Gastrocnemius medialis (tissue), 4 donors: ENCODE data around the gene LYST.

Experiments used
- CTCF ChIP-seq, 5 experiments: fragments of 450-650 bp in 3 of 5; fragments of 200-600 bp in 2 of 5; sonication (generic) in 2 of 5; IDR thresholded peaks in 4 of 5; conservative IDR thresholded peaks in 1 of 5; 1 replicate in 4 of 5; 2 replicates in 1 of 5; pipeline ENCODE4 v1.5.1; 2016 to 2019; ENCODE audit warnings: antibody characterized with exemption in 5 of 5, mild to moderate bottlenecking in 3 of 5, moderate library complexity in 3 of 5
- POLR2A ChIP-seq, 2 donors: fragments of 450-650 bp; IDR thresholded peaks; one replicate each; pipeline ENCODE4 v1.6.1; 2017; ENCODE audit warnings: antibody characterized with exemption in 2 of 2, mild to moderate bottlenecking in 2 of 2, moderate library complexity in 2 of 2

DNA sequence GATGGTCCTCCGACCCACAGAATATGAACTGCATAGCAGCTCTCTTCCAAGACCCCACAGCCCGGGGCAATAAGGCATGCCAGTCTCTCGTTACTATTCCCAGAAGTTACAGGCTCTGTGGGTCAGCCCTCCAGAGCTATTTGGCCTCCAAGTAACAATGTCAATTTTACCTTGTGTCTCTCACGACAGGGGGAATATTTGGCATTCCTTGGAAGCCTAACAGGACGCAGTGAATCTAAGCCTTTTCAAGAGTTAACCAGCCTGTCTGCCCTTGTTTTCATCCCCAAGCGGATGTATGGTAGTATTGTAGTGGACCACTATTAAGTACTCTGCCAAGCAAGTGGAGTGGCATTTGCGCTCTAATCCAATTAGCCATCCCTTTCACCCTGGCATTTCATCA lies 192.7 kb downstream of the LYST start:
- no peak for TF ChIP-seq CTCF (IDR thresholded peaks at IDR 0.05 in 4 of 5, conservative IDR thresholded peaks at IDR 0.05 in 1 of 5)
- TF ChIP-seq POLR2A (IDR thresholded peaks at IDR 0.05), result no peak
